K562 (cell line): Measurements from ENCODE around the gene SRM.

Source experiments
- ATF2 ChIP-seq: sonication (generic); formaldehyde crosslinking; IDR thresholded peaks from 2 replicates; pipeline ENCODE4 v1.8.1; 2022; ENCODE audit warnings: missing genetic modification reagents
- CBX5 ChIP-seq: IDR thresholded peaks from 2 replicates; pipeline ENCODE4 v1.6.1; 2014; ENCODE audit warnings: low read depth, borderline replicate concordance
- CTCF ChIP-seq, 3 experiments: IDR thresholded peaks in 2 of 3; conservative IDR thresholded peaks in 1 of 3; 2 replicates each; pipeline ENCODE4 v1.5.1; 2011 to 2012; ENCODE audit warnings: low read length in 3 of 3, mild to moderate bottlenecking in 3 of 3, control low read depth in 2 of 3, improper control_type of control experiment in 1 of 3, inconsistent platforms in 1 of 3, low read depth in 1 of 3, mixed read lengths in 1 of 3, moderate library complexity in 1 of 3; ENCODE audit not compliant: insufficient read depth in 2 of 3
- EWSR1 ChIP-seq: fragments of 450-650 bp; IDR thresholded peaks from 2 replicates; pipeline ENCODE4 v1.6.1; 2018; ENCODE audit warnings: borderline replicate concordance, mild to moderate bottlenecking, low read depth, moderate library complexity; ENCODE audit not compliant: partially characterized antibody
- EZH2 ChIP-seq: IDR thresholded peaks from 2 replicates; pipeline ENCODE4 v1.6.1; 2012; ENCODE audit warnings: low read depth, mild to moderate bottlenecking, inconsistent platforms, low read length, borderline replicate concordance
- FOS ChIP-seq: IDR thresholded peaks from 3 replicates; pipeline ENCODE4 v1.6.1; 2011; ENCODE audit not compliant: insufficient read length; ENCODE audit errors: extremely low read depth
- HOMEZ ChIP-seq: fragments of 250-450 bp; sonication (Bioruptor Pico); IDR thresholded peaks from 2 replicates; pipeline ENCODE4 v1.4.0; 2020; ENCODE audit warnings: mild to moderate bottlenecking, moderate library complexity
- MAX ChIP-seq: sonication (generic); formaldehyde crosslinking; IDR thresholded peaks from 2 replicates; pipeline ENCODE4 v1.9.0; 2022; ENCODE audit warnings: mild to moderate bottlenecking, missing genetic modification reagents
- STAT6 ChIP-seq: sonication (generic); formaldehyde crosslinking; IDR thresholded peaks from 2 replicates; pipeline ENCODE4 v1.8.1; 2023; ENCODE audit warnings: mild to moderate bottlenecking, missing genetic modification reagents
- YY1 ChIP-seq, 3 experiments: IDR thresholded peaks; 2 replicates each; pipeline ENCODE4 v1.6.1; 2011; ENCODE audit warnings: low read length in 2 of 3, mild to moderate bottlenecking in 2 of 3, moderate library complexity in 2 of 3, borderline replicate concordance in 1 of 3, control low read depth in 1 of 3, low read depth in 1 of 3; ENCODE audit not compliant: insufficient read depth in 3 of 3, insufficient replicate concordance in 2 of 3, control insufficient read depth in 1 of 3, insufficient read length in 1 of 3; ENCODE audit errors: extremely low read depth in 1 of 3
- ZFPM2 ChIP-seq: fragments of 250-450 bp; sonication (Bioruptor Pico); IDR thresholded peaks from 2 replicates; pipeline ENCODE4 v1.5.1; 2022; ENCODE audit warnings: mild to moderate bottlenecking
- ZNF253 ChIP-seq: fragments of 250-450 bp; sonication (Bioruptor Pico); conservative IDR thresholded peaks from 2 replicates; pipeline ENCODE4 v1.6.1; 2021; ENCODE audit warnings: mild to moderate bottlenecking
- ZNF740 ChIP-seq, 3 experiments: fragments of 200-800 bp in 1 of 3; sonication (Bioruptor generic) in 1 of 3; sonication (generic) in 1 of 3; formaldehyde crosslinking in 1 of 3; IDR thresholded peaks; 2 replicates each; pipeline versions ENCODE4 v1.6.1 to v1.8.0; 2016 to 2022; ENCODE audit warnings: mild to moderate bottlenecking in 2 of 3, missing compliant biosample characterization in 2 of 3, missing genetic modification characterization in 2 of 3, missing genetic modification reagents in 1 of 3

- TF ChIP-seq CTCF (IDR thresholded peaks at IDR 0.05 in 2 of 3, conservative IDR thresholded peaks at IDR 0.05 in 1 of 3; ENCODE audit: insufficient read depth in 2 of 3, low read depth in 1 of 3, low read length in 3 of 3) (no peak), YY1 (IDR thresholded peaks at IDR 0.05; ENCODE audit: borderline replicate concordance in 1 of 3, control insufficient read depth in 1 of 3, extremely low read depth in 1 of 3, insufficient read depth in 3 of 3, insufficient read length in 1 of 3, insufficient replicate concordance in 2 of 3, low read depth in 1 of 3, low read length in 2 of 3) (no peak), STAT6 (no peak), FOS (no peak), ATF2 (no peak), CBX5 (no peak), HOMEZ (CRISPR knock-in tag) (no peak), EWSR1 (no peak), MAX (CRISPR knock-in tag) (no peak), EZH2 (no peak), ZNF740 (CRISPR knock-in tag; IDR thresholded peaks at IDR 0.05) (no peak), ZNF740 (tag; IDR thresholded peaks at IDR 0.05) (no peak), ZNF253 (CRISPR knock-in tag) (no peak), ZFPM2 (CRISPR knock-in tag) (no peak)
Measured at GRCh38 chr1:11072216-11072917, 12.5 kb upstream of the SRM start.
